GM18867 (cell line): ENCODE results near the gene SERPINA5.
"Not testable (repeated sequence)": the region's sequence is repeated elsewhere in the genome, so short reads cannot be mapped to it uniquely, and the experiment has no call there.

Experiments
- ATAC-seq: cut with Tn5 transposase; IDR thresholded peaks from one replicate; pipeline ENCODE4 v1.9.1; 2021; ENCODE audit warnings: mild to moderate bottlenecking, moderate library complexity; ENCODE audit not compliant: unreplicated experiment

The SERPINA5 gene

GRCh38 chr14:94573475-94574277 lies 7.5 kb upstream of the SERPINA5 start:
- no peak for ATAC-seq

- no peak for ATAC-seq
Observed at GRCh38 chr14:94574336-94574735, 6.9 kb upstream of the SERPINA5 start.

- ATAC-seq: no peak
Observed at GRCh38 chr14:94575730-94576585, 5.3 kb upstream of the SERPINA5 start.

- not testable (repeated sequence) for ATAC-seq
Observed at GRCh38 chr14:94577472-94577871, 3.8 kb upstream of the SERPINA5 start.

GRCh38 chr14:94578712-94579111 lies 2.5 kb upstream of the SERPINA5 start:
- ATAC-seq: no peak

- ATAC-seq: no peak
Observed at GRCh38 chr14:94582199-94582750, 1.0 kb downstream of the SERPINA5 start.

GRCh38 chr14:94582851-94583250 lies 1.6 kb downstream of the SERPINA5 start:
- ATAC-seq: no peak

GRCh38 chr14:94583557-94583956 lies 2.3 kb downstream of the SERPINA5 start:
- no peak for ATAC-seq

- ATAC-seq: no peak
Observed at GRCh38 chr14:94584591-94585280, 3.5 kb downstream of the SERPINA5 start.

- ATAC-seq: no peak
Observed at GRCh38 chr14:94586635-94587034, 5.4 kb downstream of the SERPINA5 start.

- ATAC-seq: no peak
Observed at GRCh38 chr14:94588311-94588710, 7.1 kb downstream of the SERPINA5 start.

GRCh38 chr14:94591073-94591472 lies 9.8 kb downstream of the SERPINA5 start:
- no peak for ATAC-seq

GRCh38 chr14:94591871-94592270 lies 10.6 kb downstream of the SERPINA5 start:
- ATAC-seq: no peak

GRCh38 chr14:94592457-94592856 lies 11.2 kb downstream of the SERPINA5 start:
- no peak for ATAC-seq

GRCh38 chr14:94593376-94593748 lies 12.1 kb downstream of the SERPINA5 start:
- ATAC-seq: no peak

GRCh38 chr14:94593749-94594431 lies 12.7 kb downstream of the SERPINA5 start:
- no peak for ATAC-seq

- ATAC-seq: no peak
Observed at GRCh38 chr14:94594441-94594840, 13.2 kb downstream of the SERPINA5 start.

GRCh38 chr14:94595912-94596311 lies 14.7 kb downstream of the SERPINA5 start:
- ATAC-seq: no peak

GRCh38 chr14:94596361-94596760 lies 15.1 kb downstream of the SERPINA5 start:
- no peak for ATAC-seq

GRCh38 chr14:94597788-94598187 lies 16.6 kb downstream of the SERPINA5 start:
- ATAC-seq: no peak

- ATAC-seq: no peak
Observed at GRCh38 chr14:94598506-94598815, 17.2 kb downstream of the SERPINA5 start.
